GM21526 (cell line): ENCODE data around the gene GTF2E1.
"Not testable (repeated sequence)": the region's sequence is repeated elsewhere in the genome, so short reads cannot be mapped to it uniquely, and the experiment has no call there.

ENCODE experiments used
- ATAC-seq: cut with Tn5 transposase; IDR thresholded peaks from one replicate; pipeline ENCODE4 v1.9.1; 2021; ENCODE audit warnings: moderate library complexity; ENCODE audit not compliant: unreplicated experiment, low FRiP score

Gene GTF2E1

DNA sequence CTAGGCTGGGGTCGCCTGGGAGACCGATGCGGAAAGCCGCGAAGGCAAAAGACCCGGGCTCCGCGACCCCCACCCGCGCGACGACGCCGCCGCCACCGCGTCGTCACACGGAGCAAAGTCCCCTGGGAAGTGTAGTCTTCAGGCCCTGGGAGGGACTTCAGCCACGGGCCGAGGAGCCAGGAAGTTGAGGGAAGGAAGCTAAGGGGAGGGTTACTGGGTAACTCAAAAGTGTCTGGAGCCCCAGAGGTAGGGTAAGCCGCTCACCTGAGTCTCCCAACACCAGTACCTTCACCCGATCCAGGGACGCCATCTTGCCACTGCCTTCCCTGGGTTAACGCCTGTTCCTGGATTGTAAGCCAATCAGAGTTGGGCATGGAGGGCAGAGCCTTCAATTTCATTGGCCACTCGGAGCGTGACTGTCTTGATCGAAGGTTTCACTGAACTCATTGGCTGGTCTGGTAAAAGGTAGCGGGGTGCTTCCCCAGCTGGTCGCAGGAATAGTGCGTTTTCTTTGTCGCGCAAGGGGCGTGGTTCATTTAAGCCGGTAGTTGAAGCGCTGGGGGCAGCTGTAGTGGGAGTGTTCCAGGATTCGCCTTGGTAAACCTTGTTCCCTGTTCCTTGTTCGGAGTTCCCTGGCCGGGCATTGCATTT is at the start of gene GTF2E1, which contains the start of gene RABL3:
GTF2E1 (plus strand) TSS at position 547 of the 651 bp plus-strand sequence. CDS start 7,809 bp downstream, outside the sequence.
RABL3 (minus strand) TSS at position 319 of the 651 bp plus-strand sequence; CDS start at position 310, 9 bp downstream.
- ATAC-seq: peak; percentile 98

DNA sequence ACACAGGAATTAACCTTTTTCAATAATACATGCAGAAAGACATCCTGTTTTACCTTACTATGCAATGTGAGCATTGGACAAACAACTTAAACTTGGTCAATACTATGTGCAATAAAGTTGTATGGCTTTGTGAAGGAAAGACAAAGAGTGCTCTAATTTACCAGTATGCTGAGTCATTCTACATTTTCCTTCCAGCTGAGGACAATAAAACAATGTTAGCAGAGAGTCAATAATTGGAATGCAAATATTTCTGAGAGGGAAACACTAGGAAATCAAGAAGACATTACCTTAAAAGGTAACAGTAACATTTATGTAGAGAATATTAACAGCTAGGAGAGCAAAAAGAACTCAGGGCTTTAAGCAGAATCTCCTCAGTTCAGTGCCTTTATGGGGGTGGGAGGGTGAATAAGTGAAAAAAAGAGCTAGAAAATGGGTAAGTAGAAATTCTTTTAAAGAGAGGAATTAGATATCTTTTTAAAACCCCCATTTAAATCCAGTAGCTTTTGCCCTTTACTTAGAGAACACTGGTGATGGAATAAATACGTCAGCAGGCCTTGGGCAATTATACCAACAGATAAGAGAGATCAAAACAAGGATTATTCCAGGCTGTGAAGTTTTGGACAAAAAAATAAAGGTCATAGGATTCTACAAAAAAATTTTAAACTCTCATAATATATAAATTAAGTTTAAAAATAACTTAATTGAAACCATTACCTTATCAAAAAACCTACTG is 48.9 kb upstream of the GTF2E1 start:
- ATAC-seq: no peak

DNA sequence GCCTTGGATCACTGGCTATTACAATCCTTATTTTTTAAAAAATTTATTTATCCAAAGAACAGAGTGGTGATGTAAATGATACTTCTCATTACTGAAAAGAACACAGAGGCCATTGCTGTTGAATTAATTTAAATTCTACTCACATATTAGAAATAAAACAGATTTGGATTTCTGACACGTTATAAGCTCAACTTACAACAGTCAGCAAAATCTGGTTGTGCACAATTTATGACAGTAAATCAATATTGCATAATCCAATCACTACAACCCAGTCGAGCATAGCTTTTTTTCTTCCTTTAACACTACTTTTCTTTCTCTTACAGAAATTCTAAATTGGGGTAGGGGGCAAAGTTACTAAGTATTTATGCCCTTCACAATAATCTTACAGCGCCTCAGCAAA is 43.2 kb upstream of the GTF2E1 start:
- ATAC-seq: no peak

DNA sequence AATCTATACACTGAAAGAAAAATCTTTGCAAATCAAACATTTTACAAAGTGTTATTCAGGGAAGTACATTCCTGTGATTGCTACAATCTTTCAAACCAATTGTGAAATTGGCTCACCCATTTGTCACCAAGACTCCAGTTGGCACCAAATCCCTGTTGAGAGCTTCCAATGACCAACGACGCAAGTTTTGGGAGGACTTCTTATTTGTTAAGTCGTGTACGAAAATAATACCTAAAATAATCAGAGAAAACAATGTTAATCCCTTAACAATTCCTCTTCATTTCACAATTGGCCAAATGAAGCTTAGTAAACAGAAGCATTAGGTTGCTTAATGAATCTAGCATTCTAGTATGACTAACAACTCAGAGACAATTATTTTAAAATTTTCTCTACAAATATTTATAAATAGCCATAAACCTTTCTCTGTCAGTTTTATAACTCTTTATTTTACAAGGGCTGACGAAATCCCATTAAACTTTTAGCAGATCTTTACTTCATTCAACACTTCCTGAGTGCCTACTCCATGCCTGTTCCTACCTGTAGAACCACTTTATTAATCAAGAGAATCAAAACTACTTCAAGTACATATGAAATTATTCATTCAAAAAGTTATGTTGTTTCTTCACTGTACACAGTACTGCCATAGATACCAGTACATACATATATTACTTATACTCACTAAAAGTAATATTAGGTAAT is 36.5 kb upstream of the GTF2E1 start:
- ATAC-seq: no peak

DNA sequence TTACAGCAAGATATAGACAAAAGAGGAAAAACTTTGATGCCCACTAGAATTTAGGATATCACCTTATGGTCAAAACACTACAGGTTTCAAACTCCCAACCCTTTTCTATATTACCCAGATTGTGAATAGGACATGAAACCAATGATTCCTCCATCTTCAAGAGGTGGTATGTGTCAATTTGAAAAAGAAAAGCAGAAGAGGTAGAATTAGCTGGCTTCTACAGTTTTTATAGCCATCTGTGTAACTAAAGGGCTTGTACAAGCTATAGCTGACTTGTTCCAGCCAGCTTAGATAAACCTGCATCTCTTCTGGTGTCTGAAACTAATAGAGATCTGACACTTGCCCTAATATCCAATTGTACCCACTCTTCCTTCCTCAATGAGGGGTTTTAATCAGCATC is 35.6 kb upstream of the GTF2E1 start:
- ATAC-seq: no peak

DNA sequence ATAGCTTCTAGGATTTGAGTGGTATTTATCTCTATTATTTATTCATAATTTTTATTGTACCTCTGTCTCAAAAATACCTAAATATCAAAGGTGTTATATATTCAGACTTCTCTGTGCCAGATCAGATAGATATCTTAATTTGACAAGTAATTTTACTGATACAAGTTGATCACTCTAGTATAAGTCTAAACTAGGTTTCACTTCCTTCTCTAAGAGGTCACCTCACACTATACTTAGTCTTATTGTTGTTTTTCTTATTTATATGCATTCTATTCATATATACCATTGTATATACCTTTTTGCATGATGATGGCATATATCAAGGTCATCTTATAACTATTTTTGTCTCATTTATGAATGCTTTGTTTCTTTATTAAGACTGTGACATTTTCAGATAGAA is 34.1 kb upstream of the GTF2E1 start:
- ATAC-seq: peak; percentile 83

DNA sequence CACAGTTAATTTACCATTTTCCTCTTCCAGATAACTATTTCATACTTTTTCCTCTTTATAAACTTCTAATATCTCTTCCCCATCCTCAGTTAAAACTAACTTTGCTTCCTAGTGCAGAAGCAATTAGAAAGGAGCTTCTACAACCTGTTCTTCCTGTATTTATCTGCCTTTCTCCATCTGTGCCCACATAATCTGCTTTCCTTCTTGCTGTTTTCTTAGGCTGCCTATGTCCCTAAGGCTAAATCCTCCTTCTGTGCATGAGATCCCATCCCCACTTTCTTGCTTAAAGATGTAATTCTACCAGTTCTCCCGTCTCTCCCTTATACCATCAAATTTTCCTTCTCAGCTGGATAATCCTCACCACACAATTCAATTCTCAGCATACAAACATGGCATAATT is 32.2 kb upstream of the GTF2E1 start:
- ATAC-seq: no peak

DNA sequence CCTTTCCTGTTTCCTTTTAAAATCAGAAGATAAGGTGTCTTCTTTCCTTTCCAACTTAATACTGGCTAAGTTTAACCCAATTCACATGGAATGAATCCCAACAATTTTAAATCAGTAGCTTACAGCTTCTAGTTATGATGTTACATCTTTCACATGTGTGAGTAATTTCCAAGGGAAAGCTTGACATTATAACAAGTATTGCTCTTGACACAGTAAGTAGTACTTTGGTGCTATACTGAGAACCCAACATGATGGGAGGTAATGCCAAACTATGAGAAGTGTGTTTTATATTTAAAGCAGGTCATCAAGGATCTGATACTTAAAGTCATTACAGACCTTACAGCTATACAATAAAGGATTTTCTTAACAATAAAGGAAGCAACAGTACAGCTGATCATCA is 29.3 kb upstream of the GTF2E1 start:
- no peak for ATAC-seq

DNA sequence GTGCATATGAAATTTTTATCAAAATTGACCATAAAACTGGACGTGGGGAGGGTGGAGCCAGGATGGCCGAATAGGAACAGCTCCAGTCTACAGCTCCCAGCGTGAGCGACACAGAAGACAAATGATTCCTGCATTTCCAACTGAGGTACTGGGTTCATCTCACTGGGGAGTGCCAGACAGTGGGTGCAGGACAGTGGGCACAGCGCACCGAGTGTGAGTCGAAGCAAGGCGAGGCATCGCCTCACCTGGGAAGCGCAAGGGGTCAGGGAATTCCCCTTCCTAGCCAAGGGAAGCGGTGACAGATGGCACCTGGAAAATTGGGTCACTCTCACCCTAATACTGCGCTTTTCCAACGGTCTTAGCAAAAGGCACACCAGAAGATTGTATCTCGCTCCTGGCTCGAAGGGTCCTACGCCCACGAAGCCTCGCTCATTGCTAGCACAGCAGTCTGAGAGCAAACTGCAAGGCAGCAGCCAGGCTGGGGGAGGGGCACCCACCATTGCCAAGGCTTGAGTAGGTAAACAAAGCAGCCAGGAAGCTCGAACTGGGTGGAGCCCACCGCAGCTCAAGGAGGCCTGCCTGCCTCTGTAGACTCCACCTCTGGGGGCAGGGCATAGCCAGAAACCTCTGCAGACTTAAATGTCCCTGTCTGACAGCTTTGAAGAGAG is 23.2 kb upstream of the GTF2E1 start:
- not testable (repeated sequence) for ATAC-seq

DNA sequence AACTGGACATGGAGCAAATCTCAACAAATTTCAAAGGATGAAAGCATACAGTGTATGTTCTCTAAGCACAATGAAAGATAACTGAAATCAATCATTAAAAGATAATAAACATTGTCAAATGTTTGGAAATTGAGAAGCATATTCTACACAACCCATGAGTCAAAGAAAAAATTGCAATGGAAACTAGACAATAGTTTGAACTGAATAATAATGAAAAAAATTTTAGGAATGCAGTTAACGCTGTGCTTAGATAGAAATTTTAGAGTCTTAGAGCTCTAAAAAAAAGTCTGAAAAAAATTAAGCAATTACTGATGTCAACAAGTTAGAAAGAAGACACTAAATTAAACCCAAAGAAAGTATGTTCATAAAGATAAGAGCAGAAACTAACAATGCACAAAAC is 15.8 kb upstream of the GTF2E1 start:
- no peak for ATAC-seq

DNA sequence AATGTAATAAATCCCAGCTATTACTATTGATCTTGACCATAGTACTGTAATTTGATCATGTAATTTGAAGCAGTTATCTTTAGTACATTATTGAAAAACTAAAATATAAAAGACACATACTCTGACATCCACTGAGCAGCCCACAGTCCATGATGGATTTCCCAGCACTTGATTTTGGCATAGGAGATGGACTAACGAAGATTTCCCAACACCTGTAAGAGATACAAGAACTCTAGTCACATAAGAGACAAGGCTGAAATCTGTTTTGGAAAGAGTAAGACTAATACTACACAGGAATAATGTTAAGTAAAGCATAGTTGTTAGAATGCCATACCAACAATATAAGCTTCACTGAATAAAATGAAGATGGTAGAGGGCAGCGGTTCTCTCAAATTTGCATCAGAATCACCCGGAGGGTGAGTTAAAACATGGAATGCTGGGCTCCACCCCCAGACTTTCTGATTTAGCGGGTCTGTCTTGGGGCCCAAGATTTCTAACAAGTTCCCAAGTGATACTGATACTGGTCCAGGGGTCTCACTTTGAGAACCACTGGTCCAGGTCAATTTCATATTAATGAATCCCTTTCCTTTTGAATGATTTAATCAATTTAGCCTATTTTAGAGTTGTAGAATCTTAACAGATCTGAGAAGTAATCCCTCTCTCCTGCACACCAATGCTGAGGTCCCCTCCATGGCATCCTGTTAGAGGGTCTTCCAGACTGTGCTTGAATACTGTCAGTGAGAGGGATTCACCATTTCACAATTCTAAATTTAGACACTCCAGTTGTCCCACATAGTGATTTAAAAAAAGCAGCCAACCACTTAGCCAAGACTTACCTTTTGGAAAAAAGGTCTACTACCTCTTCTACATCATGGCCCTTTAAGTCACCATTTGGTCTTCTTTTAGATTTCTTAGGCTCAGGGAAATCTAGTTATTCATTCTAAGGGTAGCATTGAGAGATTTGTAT is 11.7 kb upstream of the GTF2E1 start:
- no peak for ATAC-seq

DNA sequence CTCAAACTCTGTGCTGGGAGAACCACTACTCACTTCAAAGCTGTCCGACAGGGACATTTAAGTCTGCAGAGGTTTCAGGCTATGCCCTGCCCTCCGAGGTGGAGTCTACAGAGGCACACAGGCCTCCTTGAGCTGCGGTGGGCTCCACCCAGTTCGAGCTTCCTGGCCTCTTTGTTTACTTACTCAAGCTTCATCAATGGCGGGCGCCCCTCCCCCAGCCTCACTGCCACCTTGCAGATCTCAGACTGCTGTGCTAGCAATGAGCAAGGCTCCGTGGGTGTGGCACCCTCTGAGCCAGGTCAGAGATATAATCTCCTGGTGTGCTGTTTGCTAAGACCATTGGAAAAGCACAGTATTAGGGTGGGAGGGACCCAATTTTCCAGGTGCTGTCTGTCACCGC is 4.5 kb upstream of the GTF2E1 start:
- not testable (repeated sequence) for ATAC-seq

DNA sequence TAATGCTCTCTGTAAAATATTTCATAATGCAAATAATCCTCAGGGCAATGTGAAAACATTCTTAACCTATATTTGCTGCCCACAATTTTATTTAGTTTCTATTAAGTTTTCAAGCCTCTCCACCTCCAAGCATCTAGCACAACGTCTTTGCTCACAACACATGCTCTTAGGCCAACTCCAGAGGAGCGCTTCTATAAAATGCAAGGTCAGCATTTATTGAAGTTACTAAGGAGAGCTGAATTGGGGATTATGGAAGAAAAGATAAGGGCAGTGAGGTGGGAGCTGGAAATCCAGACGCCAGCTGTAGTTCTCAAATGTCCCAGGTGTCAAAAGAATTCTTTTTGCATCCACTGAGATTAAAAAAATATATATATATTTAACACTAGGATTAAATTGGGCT is 1.2 kb upstream of the GTF2E1 start:
- no peak for ATAC-seq

DNA sequence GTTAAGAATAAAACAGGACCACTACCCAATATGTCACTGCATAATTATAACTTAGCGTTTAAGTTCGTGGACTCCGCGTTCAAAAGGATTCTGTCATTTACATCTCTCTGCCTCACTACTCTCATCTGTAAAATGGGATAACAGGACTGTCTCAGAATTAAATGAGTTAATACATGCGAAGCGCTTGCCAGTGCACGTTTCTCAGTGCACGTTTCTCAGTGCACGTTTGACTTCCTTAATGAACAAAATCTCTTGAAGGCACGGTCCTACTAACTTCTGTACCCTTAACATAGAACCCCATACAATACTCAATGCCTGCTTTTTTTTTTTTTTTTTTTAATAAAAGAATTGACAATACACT is 727 bp upstream of the GTF2E1 start:
- peak; percentile 22 for ATAC-seq

DNA sequence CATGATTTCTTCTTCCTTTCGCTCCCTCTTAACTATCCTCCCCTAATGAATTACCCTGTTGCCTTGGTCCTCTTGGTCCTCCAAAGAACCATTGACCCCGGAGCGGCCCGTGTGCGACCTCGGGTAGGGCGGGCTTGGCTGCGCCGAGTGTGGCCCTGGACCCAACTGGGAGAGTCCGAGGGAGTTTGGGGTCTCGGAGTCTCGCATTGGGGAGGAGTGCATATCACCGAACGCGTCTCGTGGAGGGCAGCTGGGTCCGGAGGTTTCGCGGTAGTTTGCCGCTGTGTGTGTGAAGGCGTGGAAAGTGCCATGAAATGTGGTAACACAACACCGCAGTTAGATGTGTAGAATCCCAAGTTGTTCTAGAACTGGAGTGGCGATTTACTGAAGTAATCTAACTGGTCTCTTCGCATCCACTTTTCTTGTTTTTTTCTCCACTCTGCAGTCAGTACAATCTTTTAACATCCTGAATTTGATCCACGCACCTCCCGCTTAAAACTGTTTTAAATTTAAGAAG is 363 bp downstream of the GTF2E1 start:
- peak; percentile 27 for ATAC-seq

DNA sequence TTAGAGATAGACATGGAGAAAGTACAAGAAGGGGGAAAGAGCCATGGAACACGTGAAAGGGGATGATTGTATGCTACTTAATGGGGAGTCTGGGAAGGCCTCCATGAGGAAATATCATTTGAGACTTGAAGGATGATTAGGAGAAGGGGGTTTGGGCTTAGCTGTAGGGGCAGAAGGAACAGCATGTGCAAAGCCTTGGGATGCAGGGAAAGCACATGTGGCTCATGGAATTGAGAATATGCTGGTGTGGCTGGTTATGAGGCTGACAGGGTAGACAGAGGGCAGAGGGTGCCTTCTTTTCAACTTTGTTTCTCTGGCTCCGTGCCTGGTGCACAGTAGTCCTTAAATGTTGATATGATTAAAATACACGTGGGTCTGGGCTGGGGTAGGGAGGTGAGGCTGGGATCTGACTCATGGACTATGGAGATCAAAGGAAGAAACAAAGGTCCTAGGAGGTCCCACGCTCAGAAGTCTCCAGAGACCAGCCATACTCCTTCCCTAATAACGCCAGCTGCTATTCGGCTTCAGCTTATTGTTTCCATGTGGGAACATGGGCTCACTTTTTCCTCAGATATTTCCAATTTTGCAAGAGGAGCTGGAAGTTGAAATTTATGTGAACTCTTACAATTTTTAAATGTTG is 1.1 kb downstream of the GTF2E1 start:
- ATAC-seq: no peak

DNA sequence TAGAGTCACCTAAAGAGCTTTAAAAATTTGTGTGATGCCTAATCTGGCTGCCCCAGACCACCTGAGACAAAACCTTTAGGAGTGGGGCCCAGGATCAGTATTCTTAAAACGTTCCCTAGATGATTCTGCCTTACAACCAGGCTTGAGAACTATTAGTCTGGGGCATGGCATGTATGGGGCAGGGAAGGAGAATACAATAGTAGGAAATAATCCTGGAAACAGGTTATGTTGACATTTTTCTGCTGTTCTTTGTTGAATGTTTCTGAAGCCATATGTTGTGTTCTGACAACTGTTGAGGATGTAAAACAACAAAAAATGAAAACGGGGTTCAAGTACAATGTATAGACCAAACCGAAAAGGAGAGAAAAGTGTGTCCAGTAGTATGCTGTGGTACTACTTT is 2.9 kb downstream of the GTF2E1 start:
- ATAC-seq: no peak

DNA sequence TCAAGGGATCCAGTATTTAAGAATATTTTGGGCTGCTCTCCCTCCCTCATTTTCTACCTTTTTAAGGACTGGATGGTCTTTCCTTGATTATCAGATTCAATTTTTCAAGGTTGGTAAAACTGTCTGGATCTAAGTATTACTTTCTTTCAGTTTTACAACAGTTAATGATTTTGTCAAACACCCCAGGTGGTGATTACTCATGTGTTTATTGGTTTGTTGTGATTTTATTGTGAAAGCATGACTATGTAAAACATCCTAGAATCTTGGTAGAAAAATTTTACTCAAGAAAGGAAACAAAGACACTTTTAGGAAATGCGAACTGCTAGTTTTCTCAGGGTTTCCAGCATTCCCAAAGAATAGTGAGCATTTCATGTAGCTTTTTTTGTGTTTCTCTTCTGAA is 7.3 kb downstream of the GTF2E1 start:
- ATAC-seq: no peak

DNA sequence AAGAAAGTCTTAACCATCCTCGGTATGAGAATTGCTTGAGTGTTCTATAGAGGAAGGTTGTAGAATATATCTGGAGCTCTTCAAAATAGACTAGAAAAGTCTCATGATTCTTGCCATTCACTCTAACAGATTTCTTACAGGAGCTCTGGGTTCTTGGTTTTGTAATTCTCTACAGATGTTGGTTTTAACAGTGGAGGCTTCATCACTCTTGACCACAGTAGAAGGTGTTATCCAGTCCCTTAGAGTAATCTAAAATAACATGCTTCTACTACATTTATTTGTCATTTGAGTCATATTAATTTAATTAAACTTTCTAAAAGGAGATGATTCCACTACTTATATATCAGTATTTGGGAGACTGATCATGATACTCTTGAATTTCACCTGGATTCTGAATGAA is 9.7 kb downstream of the GTF2E1 start:
- ATAC-seq: no peak
